ENCODE results near the gene HAAO.

Gene HAAO

DNA sequence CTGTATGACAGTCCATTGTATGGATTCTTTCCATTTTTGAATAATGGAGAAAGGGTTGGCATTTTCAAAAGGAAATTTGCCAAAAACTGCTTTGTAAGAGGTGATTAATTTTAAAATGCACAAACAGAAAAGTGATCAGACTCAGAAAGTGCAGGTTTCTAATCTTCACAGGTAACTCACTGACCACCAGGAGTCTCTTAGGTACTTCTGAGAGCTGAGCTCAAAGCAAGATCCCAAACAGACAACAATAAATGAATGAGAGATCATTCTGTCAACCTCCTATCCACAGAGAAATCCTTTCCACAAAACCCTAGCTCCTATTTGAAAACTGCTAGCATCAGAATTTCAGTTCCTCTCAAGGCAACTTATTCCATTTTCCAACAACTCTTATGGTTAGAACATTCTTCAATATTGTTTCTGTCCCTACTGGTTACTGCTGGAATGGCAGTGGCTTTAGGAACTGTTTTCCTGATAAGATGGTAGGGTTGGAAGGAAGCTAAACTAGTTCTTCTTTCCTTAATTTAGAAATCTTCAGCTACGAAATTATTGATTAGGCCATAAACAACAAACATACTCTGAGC is 20.6 kb upstream of the HAAO start:
- peak; percentile 60 for DNase-seq

DNA sequence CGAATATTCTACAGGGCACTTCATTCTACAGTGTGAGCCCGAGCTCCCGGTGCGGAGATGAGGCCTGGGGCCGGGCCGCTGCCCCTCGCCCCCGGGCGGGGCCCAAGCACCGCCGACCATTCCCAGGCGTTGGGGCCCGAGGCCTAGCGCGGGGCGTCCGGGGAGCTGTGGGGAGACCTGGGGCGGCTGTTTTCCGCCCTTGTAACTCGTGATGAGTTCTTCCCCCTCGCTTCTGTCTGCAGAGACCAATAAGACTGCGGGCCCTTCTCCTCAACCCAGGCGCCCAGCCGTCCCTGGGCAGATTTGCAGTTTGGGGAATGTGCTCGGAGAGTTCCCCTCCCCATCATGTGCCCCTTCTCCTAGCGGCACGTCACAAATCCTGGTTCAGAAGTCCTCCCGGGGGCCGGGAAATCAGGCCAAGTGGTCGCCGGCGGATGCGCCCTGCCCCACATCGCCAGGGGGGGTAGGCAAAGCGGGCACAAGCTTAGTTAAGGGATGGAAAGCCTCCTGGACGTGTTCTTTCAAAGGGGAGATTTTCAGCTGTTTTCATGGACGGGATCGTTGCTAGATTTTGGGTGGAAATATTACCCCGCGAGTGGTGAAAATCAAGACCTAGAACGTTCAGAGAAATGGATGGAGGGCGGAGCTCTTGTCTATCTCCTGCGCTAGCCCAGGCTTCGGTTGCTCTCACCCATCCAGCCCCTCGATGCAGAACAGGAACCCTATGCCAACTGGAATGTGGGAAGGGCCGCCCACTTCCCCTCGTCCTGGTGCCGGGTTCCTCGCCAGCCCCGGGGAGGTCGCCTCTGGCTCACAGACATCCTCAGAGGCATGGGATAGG is 18.8 kb upstream of the HAAO start:
- peak; percentile 89 for DNase-seq

DNA sequence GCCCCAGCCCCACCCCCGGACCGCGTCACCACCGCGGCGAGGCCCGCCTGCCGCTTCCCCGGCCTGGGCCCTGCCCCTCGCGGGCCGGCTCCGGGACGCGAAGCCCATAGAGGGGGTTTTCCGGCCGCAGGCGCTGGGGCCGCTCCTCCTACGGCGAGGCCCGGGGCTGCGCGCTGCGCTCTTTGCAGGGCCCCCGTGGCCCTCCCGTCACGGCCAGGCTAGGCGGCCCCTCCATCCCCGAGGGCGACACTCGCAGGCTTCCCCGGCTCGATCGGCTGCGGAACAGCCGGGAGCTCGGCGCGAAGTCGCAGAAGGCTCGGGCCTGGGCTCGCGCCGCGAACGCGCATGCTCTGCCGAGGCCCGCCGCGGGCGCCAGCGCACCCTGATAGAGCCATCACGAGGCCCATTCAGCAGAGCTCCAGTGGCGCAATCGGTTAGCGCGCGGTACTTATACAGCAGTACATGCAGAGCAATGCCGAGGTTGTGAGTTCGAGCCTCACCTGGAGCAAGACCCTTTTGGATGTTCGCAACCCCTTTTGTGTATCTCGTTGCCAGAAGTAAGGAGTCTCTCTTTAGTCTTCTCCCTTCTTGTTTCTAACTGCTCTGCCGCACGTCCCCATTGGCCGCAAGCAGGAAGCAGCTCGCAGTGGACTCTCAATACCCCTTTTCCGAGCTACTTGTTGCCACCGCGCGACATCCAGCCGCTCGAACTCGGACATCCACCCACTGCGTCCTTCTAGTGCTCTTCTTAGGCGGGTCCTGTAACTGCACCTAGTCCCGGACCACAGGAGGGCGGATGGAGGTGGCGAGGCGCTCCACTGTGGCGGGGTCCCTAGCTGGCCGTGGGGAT is 18.0 kb upstream of the HAAO start:
- peak; percentile 99 for DNase-seq

- DNase-seq = peak; percentile 89
Observed at GRCh38 chr2:42809819-42810120, 17.4 kb upstream of the HAAO start.

GRCh38 chr2:42809131-42809818 is 16.9 kb upstream of the HAAO start:
- no peak for DNase-seq

GRCh38 chr2:42808301-42808700 is 15.9 kb upstream of the HAAO start:
- no peak for DNase-seq

GRCh38 chr2:42806786-42807185 is 14.4 kb upstream of the HAAO start:
- DNase-seq = no peak

DNA sequence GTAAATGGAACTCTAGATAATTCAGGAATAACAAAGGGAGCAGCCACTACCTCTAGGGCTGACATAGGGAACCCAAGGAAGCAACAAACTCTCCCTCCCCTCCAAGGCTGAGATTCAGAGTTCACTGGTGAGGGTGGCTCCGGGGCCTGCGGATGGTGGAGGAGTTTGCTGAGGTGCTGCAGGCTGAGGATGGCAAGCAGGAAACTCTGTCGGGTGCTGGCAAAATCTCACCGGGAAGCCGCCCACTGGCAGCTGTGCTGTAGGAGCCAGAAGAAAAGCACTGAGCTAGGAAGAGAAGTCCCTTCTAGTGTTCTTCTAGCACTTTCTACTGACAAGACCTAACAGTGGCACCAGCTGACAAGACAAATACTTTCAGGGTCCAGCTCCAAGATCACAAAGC is 12.5 kb upstream of the HAAO start:
- no peak for DNase-seq

GRCh38 chr2:42804338-42804737 is 12.0 kb upstream of the HAAO start:
- DNase-seq = no peak

DNA sequence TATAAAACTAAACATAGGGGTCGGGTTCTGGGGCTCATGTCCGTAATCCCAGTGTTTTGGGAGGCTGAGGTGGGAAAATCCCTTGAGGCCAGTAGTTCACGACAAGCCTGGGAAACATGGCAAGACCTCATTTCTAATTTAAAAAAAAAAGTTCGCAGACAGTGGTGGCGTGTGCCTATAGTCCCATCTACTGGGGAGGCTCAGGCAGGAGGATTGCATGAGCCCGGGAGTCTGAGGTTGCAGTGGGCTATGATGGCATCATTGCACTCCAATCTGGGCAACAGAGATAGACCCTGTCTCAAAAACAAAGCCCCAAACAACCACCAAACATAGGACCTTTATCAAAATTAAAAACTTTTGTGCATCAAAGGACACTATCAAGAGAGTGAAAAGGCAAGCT is 9.8 kb upstream of the HAAO start:
- no peak for DNase-seq

- no peak for DNase-seq
Observed at GRCh38 chr2:42801381-42801780, 9.0 kb upstream of the HAAO start.

DNA sequence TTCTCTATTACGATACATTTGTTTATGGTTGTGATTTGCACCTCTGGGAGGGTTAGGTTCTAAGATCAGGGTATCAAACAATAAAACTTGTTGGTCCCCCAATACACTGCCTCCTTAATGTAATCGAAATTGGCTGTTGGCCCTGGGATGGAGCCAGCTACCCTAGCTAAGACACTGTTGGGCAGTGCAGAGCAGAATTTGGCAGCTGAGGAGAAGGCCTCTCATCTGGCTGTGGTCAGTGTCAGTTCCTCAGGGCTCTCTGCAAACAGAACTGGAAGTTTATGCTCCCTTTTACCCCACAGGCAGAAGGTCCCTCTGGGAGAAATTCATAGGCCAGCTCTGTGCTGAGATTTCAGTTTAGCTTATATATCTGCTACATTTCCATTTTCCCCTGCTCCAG is 8.6 kb upstream of the HAAO start:
- DNase-seq = no peak

DNA sequence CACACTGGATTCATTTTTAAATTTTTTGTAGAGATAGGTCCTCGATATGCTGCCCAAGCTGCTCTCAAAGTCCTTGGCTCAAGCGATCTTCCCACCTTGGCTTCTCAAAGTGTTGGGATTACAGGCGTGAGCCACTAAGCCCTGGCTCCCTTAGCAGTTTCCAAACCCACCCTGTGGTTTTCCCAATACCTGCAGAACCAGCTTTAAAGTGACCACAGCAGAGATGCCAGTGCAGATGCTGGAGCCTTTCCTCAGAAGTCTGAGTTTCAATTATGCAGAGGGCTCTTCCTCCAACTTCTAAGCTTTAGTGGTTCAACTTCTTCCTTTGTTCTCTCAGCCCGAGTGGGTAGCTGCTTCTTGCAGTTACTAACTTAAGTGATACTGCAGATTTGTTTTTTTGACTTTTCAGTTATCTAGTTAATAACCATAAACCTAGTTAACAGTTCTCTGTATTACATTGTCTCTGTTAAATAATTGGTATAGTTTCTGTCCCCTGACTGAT is 8.1 kb upstream of the HAAO start:
- no peak for DNase-seq

DNA sequence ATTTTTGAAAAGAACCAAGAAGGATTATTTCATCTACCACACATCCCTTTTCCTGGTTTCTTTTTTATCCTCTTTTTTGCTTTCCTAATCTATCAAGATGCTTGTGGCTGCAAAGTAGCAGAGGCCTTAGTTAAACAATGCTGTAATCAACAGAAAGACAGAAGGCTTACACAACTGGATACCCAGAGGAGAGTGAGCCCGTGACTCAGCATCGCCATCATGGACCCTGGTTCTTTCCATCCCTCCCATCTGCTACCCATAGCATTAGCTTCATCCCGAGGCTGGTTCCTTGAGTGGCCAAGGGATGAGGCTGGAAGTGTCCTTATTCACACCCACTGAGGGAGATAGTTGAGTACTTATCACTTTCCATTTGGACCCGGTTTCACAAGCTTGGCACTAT is 7.5 kb upstream of the HAAO start:
- DNase-seq = no peak

DNA sequence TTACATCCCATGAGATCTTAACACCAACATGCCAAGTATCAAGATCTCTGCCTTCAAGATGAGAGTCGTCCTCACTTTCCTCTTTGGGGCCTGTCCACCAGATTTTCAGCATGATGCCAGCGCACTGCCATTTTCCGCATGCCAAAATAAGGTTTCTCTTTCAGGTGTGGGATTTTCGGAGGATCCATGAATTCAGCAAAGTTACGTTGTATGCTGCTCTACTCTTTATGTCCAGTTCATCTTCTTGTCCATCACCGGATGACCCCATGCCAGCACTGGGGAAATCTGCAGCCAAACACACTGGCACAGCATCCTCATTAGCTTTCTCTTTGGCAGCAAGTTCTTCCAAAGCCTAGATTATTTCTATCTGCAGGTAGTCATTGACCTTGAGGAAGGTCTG is 4.9 kb upstream of the HAAO start:
- DNase-seq = no peak

GRCh38 chr2:42796427-42797248 is 4.3 kb upstream of the HAAO start:
- no peak for DNase-seq

DNA sequence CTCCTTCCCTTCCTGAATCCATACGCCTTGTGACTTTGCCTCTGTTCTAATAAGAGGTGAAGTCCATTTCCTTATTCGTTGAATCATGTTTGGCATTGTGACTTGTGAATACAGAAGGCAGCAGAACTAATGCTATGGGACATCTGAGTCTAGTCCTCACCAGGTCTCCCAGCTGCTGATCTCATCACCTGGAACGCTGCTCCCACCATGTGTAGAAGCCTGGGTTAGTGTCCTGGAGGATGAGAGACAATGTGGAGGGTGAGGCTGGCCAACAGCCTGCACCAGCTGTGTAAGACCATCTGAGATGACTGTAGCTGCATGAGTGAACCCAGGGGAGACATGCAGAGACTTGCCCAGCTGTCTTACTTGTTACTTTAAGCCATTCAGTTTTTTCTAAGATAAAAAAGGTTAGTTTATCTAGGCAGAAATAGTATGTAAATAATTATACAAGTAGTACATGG is 3.5 kb upstream of the HAAO start:
- DNase-seq = no peak

GRCh38 chr2:42795275-42795674 is 2.9 kb upstream of the HAAO start:
- no peak for DNase-seq

- peak; percentile 50 for DNase-seq
Observed at GRCh38 chr2:42794271-42795046, 2.1 kb upstream of the HAAO start.

DNA sequence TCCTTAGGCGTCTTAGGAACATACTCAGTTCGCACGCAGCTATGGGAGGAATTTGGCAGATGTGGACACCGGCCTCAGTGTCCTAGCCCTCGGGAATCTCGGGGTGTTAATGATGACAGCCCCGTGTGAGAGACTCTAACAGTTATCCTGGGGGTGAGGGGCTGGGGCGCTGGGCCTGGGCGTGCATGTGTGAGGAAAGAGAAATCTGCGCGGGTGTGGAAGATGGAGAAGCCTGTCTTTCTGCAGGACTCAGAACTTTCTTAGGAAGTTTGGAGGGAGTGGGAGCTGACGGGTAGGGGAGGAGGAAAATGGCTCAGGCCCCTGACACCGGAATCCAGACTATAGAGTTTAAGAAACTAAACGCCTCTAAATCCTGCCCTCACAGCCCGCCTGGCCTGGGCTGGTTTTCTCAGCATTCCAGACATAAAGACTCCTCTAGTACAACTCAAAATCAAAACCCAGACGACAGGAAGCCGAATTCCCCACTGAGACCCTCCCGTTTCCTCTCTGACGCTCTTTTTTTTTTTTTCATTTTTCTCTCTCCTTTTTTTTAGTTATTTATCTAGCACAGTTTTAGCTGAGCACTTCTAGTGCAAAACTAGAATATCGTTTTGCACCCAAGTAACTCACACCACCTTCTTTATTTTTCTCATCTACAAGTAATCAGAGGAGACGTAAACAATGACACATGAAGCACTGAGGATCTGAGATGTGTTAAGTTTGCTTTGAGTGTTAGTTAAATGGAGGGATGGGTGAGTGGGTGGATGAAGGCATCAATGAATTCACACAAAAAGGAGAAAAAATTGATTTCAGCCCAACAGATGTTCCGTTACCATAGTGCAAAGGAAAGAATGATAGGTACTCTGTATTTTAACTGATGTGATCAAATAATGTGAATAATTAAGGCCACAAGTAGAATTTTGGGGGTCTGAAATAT is 1.2 kb upstream of the HAAO start:
- DNase-seq = peak; percentile 77

Measured in eye (tissue), 1 donor.